RPMI7951 (cell line): ENCODE measurements around the gene CALML4. TPM values are rescaled to one million over a fixed set of nuclear protein-coding genes. Genes with fewer than 3 reads are reported as not detected.
"Not testable (repeated sequence)": the region's sequence is repeated elsewhere in the genome, so short reads cannot be mapped to it uniquely, and the experiment has no call there.

ENCODE experiments used
- DNase-seq: peaks from one replicate; pipeline ENCODE4 v3.0.0-alpha.2; 2012; ENCODE audit warnings: low read depth
- total RNA-seq: library from RNA; depleted of rRNA; stranded (reverse); fragments of >200 nt; shearing (Covaris generic); gene quantifications from 2 replicates; pipeline ENCODE4 v1.2.3, GENCODE V29; 2014

Gene CALML4
- total RNA-seq, 1 experiment from 2014 or later, result 1.4 TPM

DNA sequence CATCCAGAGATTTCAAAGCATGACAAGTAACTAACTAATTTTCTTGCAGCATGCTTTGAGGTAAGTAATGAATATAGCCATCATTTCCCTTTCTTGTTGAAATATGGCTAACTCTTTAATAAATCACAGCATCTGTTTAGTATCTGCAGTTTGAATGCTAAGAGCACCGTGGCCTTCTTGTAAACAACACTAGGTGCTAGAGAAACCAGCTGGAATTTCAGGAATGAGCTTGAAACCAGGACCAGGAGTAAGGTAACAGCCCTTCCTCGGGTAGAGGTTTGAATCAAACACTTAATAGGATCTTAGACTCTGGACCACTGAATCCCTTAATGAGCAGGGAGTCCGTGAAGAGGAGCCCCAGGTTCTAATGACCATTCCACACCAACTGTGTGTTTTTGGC lies 13.6 kb downstream of the CALML4 start:
- no peak for DNase-seq

DNA sequence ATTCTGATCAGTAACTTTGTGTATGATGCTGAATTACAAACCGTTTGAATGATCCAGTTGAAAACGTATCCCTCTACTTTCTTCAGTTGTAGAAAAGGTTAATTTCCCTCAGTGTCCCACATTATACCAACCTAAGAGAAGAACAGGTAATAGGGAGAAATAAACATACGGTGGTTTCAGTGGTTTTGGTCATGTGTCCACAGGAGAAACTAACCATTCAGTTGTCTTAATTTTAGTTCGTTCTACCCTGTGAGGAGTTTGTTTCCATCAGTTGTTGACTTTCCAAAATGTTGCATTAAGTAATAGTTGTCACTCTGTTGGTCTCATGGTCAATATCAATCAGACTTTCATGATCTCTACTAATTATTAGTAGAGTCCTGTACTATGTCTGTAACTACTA lies 15.1 kb downstream of the CALML4 start:
- no peak for DNase-seq

DNA sequence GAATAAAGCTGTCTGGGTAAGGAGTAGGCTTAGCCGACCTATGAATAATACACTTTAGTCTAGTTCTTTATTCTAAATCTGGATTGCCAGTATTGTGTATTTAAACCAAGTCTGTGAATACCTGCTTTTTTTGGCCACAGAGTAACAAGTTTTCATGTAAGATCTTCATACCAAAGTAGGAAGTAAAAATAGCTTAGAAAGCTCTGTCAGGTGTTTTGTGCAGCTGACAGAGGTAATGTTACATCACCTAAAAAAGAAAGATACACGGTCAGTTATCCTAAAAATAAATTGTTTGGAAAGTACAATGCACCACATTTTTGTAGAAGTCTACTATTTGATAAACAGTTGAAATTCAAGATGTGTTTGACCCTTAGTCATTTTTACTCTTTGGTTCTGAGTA lies 16.5 kb downstream of the CALML4 start:
- DNase-seq, result no peak

DNA sequence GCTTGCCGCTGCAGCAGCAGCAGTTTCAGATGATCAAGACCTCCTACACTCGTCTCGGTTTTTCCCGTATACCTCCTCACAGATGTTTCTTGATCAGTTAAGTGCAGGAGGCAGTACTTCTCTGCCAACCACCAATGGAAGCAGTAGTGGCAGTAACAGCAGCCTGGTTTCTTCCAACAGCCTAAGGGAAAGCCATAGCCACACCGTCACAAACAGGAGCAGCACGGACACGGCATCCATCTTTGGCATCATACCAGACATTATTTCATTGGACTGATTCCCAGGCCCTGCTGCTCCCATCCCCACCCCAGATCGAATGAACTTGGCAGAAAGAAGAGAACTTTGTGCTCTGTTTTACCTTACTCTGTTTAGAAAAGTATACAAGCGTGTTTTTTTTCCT lies 17.6 kb downstream of the CALML4 start:
- peak; percentile 67 for DNase-seq

DNA sequence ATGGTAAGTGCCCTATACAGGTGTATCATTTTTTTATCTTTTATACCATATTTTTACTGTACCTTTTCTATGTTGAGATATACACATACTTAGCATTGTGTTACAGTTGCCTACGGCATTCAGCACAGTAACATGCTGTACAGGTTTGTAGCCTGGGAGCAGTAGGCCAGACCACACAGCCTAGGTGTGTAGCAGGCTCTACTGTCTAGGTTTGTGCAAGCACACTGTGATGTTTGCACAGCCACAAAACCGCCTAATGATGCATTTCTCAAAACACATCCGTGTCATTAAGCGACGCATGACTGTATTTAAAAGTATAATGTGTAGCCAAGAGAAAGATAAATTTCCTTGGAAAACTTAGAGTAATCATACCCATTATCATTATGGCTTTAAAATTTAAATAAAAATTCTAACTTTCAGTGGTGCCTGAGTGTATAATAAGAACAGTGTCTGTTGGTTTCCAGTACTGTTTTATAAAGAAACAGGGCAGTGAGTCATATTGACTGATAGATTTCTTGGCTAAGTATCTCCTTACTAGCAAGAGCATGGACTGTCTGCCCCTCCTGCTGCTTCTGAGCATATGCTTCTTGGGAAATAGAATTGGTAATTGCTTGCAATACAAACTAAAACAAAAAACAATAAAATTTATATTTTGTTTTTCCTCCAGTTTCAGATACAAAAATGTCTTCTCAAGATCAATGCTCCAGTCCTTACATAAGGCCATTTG lies 18.3 kb downstream of the CALML4 start:
- DNase-seq, result peak; percentile 25

DNA sequence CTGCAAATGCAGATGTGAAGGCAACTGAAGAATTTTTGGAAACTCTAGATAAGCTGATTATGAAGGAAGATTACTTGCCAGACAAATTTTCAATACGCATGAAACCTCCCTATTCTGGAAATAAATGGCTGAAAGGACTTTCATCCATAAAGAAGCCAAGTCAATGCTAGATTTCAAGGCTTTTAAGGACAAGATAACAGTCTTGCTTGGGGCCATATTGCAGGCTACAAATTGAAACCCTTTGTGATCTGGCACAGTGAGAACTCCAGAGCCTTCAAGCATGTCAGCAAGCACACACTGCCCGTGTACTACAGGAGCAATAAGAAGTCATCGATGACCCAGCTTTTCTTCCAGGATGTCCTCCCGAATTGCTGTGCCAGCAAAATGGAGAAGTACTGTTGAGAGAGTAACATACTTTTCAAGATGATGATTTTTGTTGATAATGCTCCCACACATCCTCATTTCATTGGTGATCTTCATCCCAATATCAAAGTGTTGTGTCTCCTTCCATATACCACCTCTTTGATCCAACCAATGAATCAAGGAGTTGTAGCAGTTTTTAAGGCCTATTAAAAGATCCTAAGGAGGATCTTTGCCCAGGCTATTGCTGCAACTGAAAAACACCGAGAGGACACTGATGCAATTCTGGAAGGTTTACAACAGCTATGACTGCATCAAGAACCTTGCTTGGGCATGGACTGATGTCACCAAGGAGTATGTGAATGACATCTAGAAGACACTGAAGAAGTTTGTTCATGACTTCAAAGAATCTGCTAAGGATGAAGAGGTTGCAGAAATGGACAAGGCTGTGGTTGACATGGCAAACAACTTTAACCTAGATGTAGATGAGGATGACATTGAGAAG lies 20.3 kb downstream of the CALML4 start:
- no peak for DNase-seq

DNA sequence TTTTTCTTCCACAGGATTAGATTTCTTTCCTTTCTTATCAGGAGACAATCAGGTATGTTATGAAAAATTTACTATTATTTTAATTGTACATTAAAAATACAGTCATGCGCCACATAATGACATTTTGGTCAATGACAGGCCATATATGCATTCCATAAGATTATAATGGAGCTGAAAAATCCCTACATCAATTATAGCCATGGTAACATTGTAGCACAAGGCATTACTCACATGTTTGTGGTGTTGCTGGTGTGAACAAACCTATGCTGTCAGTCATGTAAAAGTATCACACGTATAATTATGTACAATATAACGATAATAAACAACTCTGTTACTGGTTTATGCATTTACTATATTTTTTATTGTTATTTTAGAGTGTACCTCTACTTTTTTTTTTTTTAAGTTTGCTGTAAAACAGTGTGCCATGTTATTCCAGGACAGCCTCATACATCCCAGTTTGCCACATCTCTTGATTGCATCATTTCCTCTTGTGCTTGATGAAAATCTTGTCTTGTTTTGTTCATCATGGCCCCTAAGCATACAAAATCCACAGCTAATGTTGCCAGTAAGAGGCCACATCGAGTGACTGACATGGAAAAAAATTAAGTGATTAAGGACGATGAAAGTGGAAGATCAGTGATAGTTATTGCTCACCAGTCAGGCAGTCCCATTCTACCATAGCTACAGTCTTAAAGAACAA lies 21.4 kb downstream of the CALML4 start:
- no peak for DNase-seq

DNA sequence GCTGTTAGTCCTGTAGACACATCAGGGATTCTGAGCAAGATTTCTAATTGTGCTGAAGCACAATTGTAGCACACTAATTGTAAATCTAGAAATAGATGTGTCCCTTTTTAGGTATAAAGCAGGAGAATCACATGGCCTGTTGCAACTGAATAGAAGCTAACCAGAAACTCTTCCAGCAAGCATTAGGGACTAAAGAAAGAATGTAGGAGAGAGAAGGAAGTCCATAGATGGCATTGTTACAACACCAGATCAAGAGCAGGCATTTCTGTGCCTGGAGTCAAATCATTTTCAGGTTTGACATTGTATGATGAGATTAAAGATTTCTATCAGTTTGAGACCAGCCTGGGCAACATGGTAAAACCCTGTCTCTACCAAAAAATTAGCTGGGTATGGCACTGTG lies 27.4 kb downstream of the CALML4 start:
- no peak for DNase-seq

DNA sequence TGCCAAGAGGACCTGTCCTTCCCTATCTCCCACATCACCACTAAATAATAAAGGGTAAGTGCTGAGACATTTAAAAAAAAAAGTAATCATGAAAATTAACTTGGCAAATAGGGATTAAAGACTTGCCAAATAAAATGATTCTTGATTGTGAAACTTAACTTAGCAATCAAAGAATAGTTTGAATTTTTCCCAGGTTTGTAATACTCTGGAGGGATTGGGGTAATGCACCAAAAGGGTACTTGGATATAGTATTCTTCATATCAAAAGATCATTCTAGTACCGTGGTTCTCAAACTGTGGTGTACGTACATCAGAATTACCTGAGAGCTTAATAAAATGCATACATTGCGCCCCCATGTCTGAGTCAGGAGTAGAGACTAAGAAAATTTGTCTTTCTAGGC lies 28.5 kb downstream of the CALML4 start:
- DNase-seq, result no peak

DNA sequence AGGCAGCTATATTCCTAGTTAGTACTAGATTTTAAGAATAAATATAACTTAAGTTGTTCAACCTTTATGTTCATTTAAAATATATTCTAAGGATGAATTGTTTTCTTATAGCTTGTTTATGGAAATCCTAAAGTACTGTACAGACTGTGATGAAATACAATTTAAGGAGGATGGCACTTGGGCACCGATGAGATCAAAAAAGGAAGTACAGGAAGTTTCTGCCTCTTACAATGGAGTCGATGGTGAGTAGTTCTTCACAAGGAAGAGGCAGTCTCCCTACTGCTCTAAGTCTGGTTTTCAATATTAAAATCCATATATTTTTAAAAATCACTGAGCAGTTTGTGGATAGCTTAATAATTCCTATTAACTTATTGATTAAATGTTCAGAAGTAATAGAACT lies 29.6 kb downstream of the CALML4 start:
- DNase-seq, result no peak

DNA sequence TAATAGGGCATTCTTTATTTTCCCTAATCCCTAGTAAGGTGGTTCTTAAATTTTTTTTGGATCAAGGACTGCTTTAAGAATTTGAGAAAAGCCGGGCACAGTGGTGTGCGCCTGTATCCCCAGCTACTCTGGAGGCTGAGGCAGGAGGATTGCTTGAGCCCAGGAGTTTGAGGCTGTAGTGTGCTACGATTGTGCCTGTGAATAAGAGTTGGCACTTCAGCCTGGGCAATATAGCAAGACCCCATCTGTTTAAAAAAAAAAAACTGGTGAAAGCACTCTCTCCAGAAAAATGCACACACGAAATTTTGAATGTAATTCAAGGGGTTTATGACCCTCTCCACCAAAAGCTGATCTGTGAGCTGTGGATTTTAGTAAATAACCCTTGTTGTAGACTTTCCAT lies 32.0 kb downstream of the CALML4 start:
- no peak for DNase-seq

DNA sequence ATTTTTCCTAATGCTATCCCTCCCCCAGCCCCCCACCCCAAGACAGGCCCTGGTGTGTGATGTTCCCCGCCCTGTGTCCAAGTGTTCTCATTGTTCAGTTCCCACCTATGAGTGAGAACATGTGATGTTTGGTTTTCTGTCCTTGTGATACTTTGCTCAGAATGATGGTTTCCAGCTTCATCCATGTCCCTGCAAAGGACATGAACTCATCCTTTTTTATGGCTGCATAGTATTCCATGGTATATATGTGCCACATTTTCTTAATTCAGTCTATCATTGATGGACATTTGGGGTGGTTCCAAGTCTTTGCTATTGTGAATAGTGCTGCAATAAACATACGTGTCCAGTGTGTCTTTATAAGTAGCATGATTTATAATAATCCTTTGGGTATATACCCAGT lies 33.1 kb downstream of the CALML4 start:
- not testable (repeated sequence) for DNase-seq

DNA sequence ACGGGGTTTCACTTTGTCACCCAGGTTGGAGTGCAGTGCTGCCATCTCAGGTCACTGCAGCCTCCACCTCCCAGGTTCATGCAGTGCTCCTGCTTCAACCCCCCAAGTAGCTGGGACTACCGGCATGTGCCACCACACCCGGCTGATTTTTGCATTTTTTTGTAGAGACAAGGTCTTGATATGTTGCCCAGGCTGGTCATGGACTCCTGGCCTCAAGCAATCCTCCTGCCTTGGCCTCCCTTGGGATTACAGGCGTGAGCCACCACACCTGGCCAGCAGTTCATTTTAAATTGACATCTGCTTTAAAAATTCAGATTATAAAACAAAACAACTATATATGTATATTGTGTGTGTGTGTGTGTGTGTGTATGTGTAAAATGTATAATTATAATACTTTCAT lies 38.3 kb downstream of the CALML4 start:
- DNase-seq, result no peak

DNA sequence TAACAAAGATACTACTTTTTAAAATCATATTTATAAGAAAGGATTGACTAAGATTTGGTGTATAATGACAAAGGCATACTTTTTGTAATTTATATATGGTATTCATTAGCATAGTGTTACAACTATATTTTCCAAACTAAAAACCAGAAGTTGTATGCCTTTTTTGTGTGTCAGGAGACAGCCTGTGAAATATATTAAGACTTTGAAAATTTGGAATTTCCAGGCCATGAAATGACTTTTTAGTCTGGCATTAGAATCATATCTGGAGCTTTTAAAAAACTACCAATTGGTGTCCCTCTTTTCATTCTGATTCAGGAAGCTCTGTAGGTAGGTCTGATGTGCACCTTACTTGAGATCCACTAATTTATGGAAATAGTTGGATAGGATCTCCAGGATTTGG lies 41.9 kb downstream of the CALML4 start:
- no peak for DNase-seq

DNA sequence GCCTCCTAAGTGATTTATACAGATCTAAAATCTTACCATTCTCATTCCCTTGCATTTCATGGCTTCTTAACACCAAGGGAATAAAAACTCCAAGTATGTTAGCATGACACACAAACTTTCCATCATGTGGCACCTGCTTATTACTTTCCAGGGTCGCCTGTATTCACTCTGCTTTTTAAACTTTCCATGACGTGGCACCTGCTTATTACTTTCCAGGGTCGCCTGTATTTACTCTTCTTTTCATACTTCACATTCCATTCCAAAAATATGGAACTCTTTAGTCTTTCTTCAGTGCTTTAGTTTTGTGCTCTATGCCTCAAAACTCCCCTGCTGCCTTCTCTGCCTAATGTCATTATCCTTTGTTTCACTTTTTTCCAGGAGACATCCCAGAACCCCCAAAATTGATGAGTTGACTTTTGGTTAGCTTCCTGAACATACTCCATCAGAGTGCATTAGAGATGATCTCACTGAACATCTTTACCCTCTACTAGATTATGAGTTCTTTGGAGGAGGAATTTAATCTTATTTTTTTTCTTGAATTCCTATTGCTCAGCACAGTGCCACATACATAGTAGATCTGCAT lies 47.0 kb downstream of the CALML4 start:
- no peak for DNase-seq

DNA sequence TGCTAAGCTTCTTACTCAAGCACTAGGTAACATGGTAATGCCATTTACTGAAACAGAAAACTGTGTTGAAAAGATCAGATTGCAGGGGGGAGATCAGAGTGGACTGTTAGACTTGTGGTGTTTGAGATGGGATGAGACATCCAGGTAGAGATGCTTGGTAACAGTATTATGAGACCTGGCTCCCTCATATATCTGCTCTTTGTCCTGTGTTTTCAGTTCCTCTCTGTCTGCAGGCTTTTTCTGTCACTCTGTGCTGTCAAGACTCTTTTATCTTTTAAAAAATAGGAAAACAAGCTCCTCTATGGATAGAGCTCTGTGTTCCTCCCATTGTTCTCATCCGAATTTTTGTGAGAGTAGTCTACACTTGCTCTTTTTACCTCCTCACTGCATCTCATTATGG lies 48.1 kb downstream of the CALML4 start:
- no peak for DNase-seq

DNA sequence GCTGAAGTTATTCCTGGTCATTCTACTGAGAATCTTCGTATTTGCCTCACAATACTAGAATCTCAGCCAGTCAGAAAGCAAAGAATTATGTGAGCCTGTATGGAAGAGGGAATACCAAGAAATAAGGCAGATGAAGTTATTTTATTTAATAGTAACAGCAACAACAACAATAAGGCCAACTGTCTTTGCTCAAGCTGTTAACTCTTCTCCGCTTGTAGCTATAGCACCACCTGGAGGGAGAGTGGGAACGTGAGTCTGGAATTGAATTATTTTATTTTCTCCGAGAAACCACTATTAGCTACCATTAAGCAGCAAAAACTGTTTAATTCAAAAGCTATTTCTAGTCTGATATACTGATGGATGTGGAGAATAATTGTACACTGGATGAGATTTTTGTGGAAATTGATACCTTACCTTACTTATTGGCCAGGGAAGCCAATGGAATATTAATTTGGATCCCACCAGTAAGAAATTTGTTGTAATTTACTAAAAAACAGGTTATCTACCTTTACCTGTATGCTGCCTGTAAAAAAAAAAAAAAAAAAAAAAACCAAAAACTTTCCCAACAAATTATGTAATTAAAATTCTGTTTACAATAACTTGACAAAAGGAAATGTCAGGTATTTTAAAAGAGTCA lies 50.1 kb downstream of the CALML4 start:
- DNase-seq, result peak; percentile 49

DNA sequence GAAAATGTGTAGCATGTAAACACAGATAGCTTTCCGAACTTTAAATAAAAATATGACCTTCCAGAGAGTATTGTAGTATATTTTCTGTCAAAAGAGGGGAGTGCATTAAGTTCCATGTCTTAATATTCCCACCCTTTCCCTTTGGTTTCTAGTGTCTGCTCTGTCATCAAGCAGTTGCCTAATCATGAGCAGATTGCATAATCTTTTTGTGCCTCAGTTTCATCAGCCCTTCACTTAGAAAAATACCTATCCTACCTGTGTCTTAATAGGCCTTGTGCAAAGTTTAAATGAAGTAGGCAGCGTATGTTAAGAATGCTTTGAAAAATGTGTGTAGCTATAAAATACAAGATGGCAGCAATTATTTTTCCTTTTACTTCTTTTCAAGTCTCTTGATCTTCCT lies 52.8 kb downstream of the CALML4 start:
- no peak for DNase-seq

DNA sequence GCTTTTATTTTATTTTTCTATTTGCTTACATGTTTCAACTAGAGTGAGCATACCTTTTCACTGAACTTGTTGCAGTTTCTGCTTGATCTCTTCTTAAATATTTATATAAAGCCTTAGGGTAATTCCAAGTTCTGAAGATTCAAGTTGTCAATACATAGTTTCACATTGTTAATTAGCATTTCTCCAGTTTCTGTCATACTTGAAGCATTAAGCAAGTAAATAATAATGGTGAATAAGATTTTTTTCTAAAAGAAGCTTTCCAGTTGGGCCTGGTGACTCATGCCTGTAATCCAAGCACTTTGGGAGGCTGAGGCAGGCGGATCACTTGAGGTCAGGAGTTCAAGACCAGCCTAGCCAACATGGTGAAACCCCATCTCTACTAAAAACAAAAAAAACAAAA lies 53.9 kb downstream of the CALML4 start:
- no peak for DNase-seq

DNA sequence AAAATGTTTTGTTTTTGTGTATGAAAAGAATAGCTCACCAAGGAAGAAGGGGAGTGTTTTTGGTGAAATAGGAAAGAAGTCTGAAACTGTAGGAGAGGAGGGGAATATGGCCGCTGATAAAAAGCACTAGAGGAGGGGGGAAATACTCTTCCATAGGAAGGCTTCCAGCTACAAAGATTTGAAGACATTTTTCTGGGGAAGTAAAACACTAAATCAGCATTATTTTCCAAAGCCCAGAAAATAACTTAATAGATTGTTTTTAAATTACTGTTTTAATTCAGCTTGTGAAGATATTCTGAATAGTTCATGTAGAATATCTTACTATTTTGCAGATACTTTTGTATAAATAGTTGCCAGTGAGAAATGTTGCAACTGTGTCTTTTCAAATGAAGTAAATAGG lies 54.9 kb downstream of the CALML4 start:
- no peak for DNase-seq

DNA sequence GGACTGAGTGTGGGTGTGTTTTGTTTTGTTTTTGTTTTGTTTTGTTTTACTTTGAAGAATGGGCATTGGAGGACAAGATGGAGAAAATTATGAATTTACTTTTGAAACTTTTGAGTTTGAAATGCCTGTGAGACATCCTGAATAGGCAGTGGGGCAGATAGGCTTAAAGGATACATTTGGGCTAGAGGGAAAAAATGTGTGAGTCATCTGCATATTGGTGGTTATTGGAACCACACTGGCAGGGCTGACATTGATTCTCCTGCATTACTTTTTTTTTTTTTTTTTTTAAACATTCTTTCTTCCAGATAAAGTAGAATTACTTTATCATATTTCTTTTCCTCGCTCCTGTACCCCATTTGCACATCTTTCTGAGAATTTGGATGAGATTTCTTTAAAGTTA lies 56.1 kb downstream of the CALML4 start:
- peak; percentile 57 for DNase-seq

DNA sequence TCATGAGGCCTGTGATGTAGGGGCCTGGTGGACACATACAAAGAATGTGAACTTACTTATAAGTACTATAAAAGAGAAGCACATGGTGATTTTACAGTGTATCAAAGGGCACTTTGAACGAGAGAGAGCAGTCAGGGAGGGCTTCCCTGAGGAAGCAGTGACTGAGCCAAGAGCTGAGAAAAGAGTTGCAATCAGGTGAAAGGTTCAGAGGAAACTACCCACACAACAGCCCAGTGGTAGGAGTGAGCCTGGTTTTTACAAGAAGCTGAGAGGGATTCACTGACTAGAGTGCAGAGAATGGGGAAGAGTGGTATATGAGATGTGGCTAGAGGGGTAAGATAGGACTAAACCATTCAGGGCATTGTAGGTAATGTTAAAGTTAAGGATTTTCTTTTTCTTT lies 57.1 kb downstream of the CALML4 start:
- no peak for DNase-seq
